Calu3 (cell line): Measurements from ENCODE around the gene CD274. TPM values are rescaled to one million over a fixed set of nuclear protein-coding genes. Genes with fewer than 3 reads are reported as not detected.

Experiments
- BruUV-seq: library from RNA; stranded (reverse); fragments of 400-500 nt; replicated peaks from 2 replicates; lab custom pipeline; 2021; lab: Mats Ljungman, UMichigan
- CTCF ChIA-PET: fragments of 300-600 bp; sonication (Branson Sonifier 250); formaldehyde crosslinking; loops from one replicate; lab custom pipeline; 2022; ENCODE audit warnings: antibody characterized with exemption; lab: Charles Lee
- DNase-seq: peaks from one replicate; pipeline ENCODE4 v3.0.0; 2022
- H3K27ac Mint-ChIP-seq: one replicate; pipeline ENCODE4 v1.8.0; 2022; ENCODE audit warnings: mixed read lengths; ENCODE audit not compliant: unreplicated experiment
- H3K27me3 Mint-ChIP-seq: one replicate; pipeline ENCODE4 v1.8.0; 2022; ENCODE audit warnings: mixed read lengths; ENCODE audit not compliant: unreplicated experiment
- H3K36me3 Mint-ChIP-seq: one replicate; pipeline ENCODE4 v1.8.0; 2022; ENCODE audit warnings: mild to moderate bottlenecking, moderate library complexity, mixed read lengths; ENCODE audit not compliant: insufficient read depth, unreplicated experiment
- H3K4me1 Mint-ChIP-seq: one replicate; pipeline ENCODE4 v1.8.0; 2022; ENCODE audit warnings: mild to moderate bottlenecking, low read depth, mixed read lengths; ENCODE audit not compliant: unreplicated experiment
- H3K4me3 Mint-ChIP-seq: one replicate; pipeline ENCODE4 v1.8.0; 2022; ENCODE audit warnings: mild to moderate bottlenecking, low read depth, moderate library complexity, mixed read lengths; ENCODE audit not compliant: unreplicated experiment
- H3K9me3 Mint-ChIP-seq: one replicate; pipeline ENCODE4 v1.8.0; 2022; ENCODE audit warnings: low read depth, mixed read lengths; ENCODE audit not compliant: unreplicated experiment
- intact Hi-C: fragments of 100-400 bp; cut with micrococcal nuclease; formaldehyde crosslinking; loops from one replicate; pipeline ENCODE4 v1.10.0; 2022; ENCODE audit not compliant: unreplicated experiment
- total RNA-seq: library from RNA; stranded (reverse); gene quantifications from 2 replicates; pipeline ENCODE4 v1.2.3, GENCODE V29; 2022
- TF ChIP-seq, protein P1 (sequence below): fragments of 200-600 bp; IDR thresholded peaks from one replicate; pipeline ENCODE4 v1.8.0; 2022; ENCODE audit warnings: antibody characterized with exemption; ENCODE audit not compliant: unreplicated experiment

CD274 gene
- total RNA-seq, 1 experiment from 2014 or later: 1.9 TPM

DNA sequence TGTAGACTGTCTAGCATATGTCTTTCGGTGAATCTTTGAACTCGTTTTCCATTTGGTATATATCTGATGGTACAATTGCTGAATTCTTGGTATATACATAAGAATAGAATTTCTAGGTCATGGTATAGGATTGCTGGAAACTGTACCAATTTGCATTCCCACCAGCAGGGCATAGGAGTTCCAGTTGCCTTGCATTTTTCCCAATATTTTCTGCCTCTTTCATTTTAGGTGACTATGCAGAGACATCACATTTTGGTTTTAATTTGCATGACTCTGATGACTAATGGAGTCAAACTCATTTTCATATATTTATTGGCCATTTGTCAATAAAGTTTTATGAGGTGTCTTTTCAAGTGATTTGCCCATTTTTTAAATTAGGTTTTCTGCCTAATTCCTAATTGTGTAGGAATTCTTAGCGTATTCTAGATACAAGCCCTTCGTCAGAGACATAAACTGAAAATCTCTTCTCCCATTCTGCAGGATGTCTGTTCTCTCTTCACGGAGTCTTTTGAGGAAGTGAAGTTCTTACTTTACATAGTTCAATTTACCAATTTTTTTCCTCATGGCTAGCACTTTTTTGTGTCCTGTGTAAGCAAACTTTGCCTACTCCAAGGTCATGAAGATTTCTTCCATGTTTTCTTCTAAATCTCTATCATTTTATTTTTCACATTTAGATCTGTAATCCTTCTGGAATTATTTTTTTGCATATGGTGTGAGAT, 31.1 kb downstream of the CD274 start:
- Mint-ChIP-seq H3K27ac (no peak overlapping the region), H3K27me3 (no peaks in the 10 kb centered on the region), H3K4me3 (no peak overlapping the region), H3K4me1 (no peaks in the 10 kb centered on the region), H3K9me3 (no peaks in the 10 kb centered on the region), H3K36me3 (no peaks in the 10 kb centered on the region)
- no TSS peak for BruUV-seq
- intact Hi-C loops: no loop called here
- CTCF ChIA-PET: no interaction called here
- no peak for DNase-seq
- TF ChIP-seq, protein P1, sequence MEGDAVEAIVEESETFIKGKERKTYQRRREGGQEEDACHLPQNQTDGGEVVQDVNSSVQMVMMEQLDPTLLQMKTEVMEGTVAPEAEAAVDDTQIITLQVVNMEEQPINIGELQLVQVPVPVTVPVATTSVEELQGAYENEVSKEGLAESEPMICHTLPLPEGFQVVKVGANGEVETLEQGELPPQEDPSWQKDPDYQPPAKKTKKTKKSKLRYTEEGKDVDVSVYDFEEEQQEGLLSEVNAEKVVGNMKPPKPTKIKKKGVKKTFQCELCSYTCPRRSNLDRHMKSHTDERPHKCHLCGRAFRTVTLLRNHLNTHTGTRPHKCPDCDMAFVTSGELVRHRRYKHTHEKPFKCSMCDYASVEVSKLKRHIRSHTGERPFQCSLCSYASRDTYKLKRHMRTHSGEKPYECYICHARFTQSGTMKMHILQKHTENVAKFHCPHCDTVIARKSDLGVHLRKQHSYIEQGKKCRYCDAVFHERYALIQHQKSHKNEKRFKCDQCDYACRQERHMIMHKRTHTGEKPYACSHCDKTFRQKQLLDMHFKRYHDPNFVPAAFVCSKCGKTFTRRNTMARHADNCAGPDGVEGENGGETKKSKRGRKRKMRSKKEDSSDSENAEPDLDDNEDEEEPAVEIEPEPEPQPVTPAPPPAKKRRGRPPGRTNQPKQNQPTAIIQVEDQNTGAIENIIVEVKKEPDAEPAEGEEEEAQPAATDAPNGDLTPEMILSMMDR: no peak

DNA sequence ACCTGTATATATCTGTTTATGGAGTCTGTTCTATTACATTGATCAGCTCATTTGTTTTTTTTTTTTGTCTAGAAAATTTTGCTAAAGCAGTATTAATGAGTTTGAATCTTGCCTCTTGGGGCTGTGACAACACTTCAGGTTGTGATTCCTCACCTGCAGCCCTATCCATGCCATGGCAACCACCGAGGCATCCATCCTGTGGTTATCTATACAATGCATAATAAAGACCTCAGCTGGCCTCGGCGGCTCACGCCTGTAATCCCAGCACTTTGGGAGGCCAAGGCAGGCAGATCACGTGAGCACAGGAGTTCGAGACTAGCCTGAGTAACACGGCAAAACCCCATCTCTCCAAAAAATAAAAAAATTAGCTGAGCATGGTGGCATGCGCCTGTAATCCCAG, 31.9 kb downstream of the CD274 start:
- TF ChIP-seq, protein P1: no peak
- BruUV-seq: no TSS peak
- Mint-ChIP-seq H3K4me3 (no peak overlapping the region), H3K9me3 (no peaks in the 10 kb centered on the region), H3K36me3 (no peaks in the 10 kb centered on the region), H3K27me3 (no peaks in the 10 kb centered on the region), H3K27ac (no peak overlapping the region), H3K4me1 (no peaks in the 10 kb centered on the region)
- DNase-seq: no peak
- intact Hi-C loops: no loop called here
- CTCF ChIA-PET: no interaction called here

DNA sequence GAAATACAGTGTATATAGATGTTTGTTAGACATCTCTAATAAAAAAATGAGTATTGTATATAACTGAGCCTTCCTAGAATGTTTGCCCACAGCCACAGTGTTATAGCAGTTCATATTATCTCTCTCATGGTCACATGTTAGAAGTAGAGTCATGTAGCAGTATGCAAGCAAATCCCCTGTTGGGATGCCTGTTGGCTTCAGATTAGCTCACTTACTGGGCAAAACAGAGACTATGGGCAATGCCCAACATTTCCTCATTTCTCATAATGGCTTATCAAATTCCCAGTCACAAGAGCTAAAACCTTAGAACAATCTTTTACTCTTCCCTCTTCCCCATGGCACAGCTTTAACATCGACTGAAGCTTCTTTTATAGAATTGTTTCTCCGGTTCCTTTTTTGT, 33.0 kb downstream of the CD274 start:
- intact Hi-C loops: no loop called here
- peaks cover 3% of the 10 kb centered on the region for H3K27me3 Mint-ChIP-seq
- H3K9me3 Mint-ChIP-seq: no peaks in the 10 kb centered on the region
- H3K27ac Mint-ChIP-seq: no peak overlapping the region
- DNase-seq: no peak
- no peaks in the 10 kb centered on the region for H3K4me1 Mint-ChIP-seq
- H3K36me3 Mint-ChIP-seq: no peaks in the 10 kb centered on the region
- no peak overlapping the region for H3K4me3 Mint-ChIP-seq
- no TSS peak for BruUV-seq
- TF ChIP-seq, protein P1: no peak
- CTCF ChIA-PET: no interaction called here

DNA sequence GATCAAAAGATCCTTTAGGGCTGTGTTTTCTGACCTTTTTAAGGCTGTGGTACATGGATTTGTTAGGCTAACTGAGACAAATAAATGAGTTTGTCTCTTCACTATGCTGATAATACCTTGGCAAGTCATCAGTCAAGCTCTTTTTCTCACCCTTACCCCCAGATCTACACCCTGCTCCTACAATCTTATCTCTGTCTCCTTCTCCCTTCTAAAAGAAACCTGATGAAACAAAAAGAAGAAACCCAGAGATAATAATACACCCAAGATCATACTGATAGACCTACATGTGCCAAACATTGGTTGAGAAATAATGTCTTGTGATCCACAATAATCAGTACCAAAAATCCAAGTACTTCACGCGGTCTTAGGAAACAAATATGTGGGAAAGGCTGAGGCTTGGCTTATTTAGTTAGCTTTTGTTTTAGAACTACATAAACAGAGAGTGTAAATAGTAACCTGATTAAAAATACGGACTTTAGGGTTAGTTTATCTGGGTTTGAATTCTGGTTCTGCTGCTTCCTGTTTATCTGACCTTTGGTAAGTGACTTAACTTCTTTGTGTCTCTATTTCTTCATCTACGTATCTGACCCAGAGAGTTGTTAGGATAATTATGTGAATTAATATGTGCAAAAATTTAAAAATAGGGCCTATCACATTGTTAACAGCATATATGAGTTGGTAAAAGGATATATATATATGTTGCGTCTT, 35.2 kb downstream of the CD274 start:
- no TSS peak for BruUV-seq
- CTCF ChIA-PET: no interaction called here
- intact Hi-C loops: no loop called here
- Mint-ChIP-seq H3K36me3 (no peaks in the 10 kb centered on the region), H3K9me3 (no peaks in the 10 kb centered on the region), H3K4me3 (no peak overlapping the region), H3K4me1 (no peaks in the 10 kb centered on the region), H3K27ac (no peak overlapping the region), H3K27me3 (peaks cover 8% of the 10 kb centered on the region)
- no peak for DNase-seq
- TF ChIP-seq, protein P1: no peak
